NCI-H2196 treated with DMSO at 0.1 percent for 48 hours (cell line): ENCODE data around the gene CTDSP1.

Experiments used
- DNase-seq: peaks from one replicate; lab custom pipeline; 2025; ENCODE audit not compliant: unreplicated experiment; lab: John Stamatoyannopoulos, UW

The CTDSP1 gene

DNA sequence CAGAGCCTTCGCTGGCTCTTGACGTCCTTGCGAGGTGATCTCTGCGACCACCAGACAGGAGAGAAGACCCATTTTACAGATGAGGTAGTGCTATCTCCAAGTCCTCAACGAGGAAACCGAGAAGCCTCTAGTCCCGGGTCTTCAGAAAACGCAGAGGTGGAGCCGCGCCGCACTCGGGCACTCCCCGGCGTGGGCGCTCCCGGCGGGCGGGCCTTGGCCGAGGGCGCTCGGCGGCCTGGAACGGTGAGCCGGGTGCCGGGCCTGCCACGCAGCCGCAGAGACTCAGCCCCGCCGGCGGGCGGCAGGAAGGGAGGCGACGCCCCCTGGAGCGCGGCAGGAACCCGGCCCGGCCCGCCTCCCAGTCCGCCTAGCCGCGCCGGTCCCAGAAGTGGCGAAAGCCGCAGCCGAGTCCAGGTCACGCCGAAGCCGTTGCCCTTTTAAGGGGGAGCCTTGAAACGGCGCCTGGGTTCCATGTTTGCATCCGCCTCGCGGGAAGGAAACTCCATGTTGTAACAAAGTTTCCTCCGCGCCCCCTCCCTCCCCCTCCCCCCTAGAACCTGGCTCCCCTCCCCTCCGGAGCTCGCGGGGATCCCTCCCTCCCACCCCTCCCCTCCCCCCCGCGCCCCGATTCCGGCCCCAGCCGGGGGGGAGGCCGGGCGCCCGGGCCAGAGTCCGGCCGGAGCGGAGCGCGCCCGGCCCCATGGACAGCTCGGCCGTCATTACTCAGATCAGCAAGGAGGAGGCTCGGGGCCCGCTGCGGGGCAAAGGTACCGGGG lies at the start of gene CTDSP1:
TSS of gene CTDSP1 (plus strand) at position 478 of the 776 bp plus-strand sequence. CDS start at position 701, 223 bp downstream.
- DNase-seq = peak; percentile 85

GRCh38 chr2:218354045-218354444 lies 45.6 kb upstream of the CTDSP1 start:
- no peak for DNase-seq

DNA sequence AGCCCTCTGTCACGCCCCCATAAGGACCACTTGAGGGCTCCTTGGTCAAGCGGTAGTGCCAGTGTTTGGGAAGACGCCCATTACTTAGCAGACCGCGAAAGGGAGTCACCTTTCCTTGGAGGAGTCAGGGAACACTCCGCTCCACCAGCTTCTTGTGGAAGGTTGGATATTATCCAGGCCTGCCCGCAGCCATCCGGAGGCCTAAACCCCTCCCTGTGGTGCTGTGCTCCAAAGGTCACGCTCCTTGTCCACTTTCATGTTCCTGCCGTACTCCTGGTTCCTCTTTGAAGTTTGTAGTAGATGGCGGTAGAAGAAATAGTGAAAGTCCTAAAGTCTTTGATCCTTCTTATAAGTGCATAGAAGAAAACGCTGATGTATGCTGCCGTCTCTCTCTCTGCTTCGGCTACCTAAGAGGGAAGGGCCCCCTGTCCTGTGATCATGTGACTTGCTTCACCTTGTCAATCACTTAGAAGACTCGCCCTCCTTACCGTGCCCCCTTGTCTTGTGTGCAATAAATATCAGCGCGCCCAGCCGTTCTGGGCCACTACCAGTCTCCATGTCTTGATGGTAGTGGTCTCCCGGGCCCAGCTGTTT lies 44.7 kb upstream of the CTDSP1 start:
- no peak for DNase-seq

DNA sequence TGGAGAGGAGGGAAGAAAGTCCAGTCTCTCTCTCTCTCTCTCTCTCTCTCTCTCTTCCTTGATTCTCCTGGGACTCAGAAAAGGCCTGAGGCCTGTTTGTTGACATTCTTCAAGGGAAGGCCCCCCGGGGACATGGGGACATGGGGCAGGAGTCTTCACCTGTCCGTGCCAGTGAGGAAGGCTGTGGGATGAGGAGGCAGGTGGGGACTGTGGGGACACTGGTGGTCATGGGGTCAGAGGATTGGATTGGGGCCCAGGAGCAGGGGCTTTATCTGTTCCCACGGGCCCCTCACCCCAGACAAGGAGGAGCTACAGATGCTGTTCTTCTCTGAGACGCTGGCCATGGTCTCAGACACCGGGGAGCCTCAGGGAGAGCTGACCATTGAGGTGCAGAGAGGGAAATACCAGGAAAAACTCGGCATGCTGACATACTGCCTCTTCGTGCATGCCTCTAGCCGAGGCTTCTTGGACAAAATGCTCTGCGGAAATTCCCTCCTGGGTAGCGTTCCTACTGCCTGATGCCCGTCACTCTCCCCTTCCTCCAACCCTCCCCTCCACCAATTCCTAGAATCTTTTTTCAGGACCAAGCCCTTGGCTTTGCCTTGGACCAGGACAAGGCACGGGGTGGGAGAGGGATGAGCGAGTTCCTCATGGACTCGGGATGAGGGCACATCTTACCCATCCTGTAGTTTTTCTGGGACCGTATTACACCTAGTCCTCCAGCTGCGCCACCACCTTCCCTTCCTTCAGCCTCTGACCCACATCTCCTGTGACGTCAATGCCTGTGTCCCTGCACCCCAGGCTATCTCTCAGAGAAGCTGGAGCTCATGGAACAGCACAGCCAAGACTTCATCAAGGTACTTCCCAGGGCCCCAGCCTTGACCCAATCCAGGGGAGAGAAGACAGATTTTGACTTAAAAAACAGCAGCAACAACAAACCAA lies 42.2 kb upstream of the CTDSP1 start:
- no peak for DNase-seq

GRCh38 chr2:218360453-218360852 lies 39.2 kb upstream of the CTDSP1 start:
- DNase-seq = no peak

DNA sequence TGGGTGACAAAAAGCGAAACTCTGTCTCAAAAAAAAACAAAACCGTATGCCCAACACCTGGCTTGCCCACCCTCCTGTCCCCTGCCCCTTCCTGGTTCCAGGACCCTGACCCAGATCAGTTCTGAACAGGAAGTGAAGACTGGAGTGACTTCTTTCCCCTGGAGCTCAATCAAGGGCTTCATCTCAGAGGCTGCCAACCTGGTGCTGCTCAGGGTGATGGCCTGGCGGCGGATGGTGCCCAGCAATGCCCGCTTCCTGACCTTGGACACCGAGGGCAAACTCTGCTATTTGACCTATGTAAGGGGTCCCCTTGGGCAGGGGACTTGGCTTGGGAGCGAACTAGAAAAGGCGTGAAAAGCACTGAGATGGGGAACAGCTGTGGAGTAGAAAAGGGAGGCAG lies 37.1 kb upstream of the CTDSP1 start:
- DNase-seq = no peak

DNA sequence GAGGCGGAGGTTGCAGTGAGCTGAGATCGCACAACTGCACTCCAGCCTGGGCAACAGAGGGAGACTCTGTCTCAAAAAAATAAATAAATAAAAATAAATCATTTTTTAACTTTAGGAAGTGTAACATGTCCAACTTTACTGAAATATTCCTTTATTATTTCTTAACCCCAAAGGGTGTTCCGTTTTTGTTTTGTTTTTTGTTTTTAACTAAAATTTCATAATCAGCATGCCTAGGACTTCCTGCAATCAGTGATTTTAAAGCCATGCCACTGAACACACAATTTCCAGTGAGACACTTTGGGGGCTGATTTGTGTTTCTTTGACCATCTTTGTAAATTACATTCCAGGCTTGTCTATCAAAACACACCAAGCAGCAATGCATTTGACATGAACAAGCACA lies 35.9 kb upstream of the CTDSP1 start:
- no peak for DNase-seq

- DNase-seq = no peak
Measured at GRCh38 chr2:218364196-218364595, 35.5 kb upstream of the CTDSP1 start.

DNA sequence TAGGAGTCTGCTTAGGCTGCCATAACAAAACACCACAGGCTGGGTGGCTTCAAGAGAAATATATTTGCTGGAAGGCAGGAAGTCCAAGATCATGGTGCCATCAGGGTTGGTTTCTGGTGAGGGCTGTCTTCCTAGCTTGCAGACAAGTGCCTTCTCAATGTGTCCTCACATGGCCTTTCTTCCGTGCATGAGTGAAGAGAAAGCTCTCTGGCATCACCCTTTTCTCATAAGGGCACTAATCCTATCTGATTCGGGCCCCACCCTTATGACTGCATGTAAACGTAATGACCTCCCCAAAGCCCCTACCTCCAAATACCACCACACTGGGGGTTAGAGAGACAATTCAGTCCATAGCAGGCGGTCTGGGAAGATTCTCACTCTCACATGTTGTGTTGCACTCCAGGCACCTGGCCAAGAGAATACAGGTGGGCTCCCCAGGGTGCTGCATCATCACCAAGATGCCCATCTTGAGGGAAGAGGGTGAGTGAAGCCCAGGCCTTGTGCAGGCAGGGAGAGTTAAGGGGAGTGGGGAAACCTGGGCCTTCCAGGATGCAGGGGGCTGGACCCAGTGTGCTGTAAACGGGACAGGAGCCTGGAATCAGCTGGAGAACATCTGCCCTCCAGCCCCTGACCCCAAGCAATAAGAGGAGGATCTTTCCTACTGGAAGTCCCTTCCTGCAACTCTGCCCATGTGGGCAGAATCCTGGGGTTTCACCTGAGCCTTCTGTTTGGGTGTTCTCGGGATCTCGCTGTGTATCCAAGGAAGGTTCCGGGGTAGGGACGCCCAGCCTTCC lies 32.9 kb upstream of the CTDSP1 start:
- no peak for DNase-seq

DNA sequence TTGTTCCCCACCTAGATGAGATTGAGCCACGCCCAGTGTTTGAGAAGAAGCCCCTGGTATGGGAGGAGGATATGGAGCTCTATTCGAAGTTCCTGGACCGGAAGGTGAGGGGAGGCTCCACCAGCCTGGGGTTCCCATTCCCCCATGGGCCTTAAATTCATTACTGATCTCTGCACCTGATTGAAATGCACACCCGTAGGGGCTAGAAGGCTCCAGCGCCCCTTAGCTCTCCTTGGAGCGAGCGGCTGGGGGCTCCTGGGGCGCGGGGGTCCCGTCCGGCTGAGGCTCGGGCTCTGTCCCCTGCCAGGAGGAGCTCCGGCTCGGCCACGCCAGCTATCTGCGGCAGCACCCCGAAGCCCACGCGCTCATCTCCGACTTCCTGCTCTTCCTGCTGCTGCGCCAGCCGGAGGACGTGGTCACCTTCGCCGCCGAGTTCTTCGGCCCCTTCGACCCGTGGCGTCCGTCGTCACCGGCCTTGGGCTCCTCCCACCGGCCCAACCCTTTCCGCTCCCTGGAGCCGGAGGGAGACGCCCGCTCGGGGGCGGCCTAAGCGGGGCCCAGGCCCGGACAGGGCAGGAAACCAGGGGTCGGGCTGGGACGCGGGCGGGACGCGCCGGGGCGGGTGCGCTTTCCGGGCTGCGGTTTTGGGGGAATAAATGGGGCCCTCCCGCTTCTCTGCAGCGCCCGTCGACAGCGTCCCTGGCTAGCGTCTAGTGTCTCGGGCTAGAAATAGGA lies 32.1 kb upstream of the CTDSP1 start:
- no peak for DNase-seq

GRCh38 chr2:218368150-218368528 lies 31.5 kb upstream of the CTDSP1 start:
- no peak for DNase-seq

GRCh38 chr2:218368621-218369153 lies 31.0 kb upstream of the CTDSP1 start:
- no peak for DNase-seq

DNA sequence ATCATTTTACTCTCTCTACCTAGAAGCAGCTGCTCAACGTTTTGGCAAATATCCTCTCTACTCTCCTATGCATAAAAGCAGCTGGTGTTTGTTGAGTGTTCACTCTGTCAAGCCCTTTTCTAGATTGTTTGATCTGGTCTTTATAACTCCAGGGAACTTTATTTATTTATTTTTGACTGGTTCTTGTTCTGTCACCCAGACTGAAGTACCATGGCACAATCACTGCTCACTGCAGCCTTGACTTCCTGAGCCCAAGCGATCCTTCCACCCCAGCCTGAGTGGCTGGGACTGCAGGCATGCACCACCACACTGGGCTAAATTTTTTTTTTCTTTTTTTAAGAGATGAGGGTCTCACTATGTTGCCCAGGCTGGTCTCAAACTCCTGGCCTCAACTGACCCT lies 30.3 kb upstream of the CTDSP1 start:
- DNase-seq = peak; percentile 14

- no peak for DNase-seq
Measured at GRCh38 chr2:218370410-218371063, 29.1 kb upstream of the CTDSP1 start.

- no peak for DNase-seq
Measured at GRCh38 chr2:218371983-218372350, 27.7 kb upstream of the CTDSP1 start.

DNA sequence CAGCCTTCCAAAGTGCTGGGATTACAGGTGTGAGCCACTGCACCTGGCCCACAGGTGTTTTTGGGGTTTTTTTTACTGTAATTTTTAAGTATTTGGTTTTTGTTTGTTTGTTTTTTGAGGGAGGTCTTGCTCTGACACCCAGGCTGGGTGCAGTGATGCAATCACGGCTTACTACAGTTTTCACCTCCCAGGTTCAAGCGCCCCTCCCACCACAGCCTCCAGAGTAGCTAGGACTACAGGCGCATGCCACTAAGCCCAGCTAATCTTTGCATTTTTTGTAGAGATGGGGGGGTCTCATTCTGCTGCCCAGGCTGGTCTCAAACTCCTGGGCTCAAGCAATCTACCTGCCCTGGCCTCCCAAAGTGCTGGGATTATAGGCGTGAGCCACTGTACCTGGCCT lies 24.9 kb upstream of the CTDSP1 start:
- DNase-seq = no peak

GRCh38 chr2:218375212-218375611 lies 24.5 kb upstream of the CTDSP1 start:
- DNase-seq = no peak

- DNase-seq = no peak
Measured at GRCh38 chr2:218378053-218378452, 21.6 kb upstream of the CTDSP1 start.

DNA sequence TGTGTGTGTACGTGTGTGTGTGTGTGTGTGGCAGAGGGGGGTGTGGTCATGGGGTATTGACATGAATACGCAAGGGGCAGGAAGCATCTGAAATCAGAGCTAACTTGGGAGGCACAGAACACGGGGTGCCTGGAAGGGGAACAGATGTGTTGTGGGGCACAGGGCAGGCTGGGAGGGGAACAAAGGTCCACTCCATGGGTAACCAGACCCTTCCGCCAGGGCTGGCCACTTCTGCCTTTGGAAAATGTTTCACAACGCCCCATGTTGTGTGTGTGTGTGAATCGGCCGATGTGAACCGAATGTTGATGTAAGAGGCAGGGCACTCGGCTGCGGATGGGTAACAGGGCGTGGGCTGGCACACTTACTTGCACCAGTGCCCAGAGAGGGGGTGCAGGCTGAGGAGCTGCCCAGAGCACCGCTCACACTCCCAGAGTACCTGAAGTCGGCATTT lies 17.7 kb upstream of the CTDSP1 start, which contains the start of gene SLC11A1:
TSS of gene SLC11A1 (plus strand) at position 358 of the 451 bp plus-strand sequence. CDS start 96 bp downstream, outside the sequence.
- DNase-seq = no peak
